Psoas muscle (tissue), 8 donors: ENCODE data around the gene TERB1. TPM values are rescaled to one million over a fixed set of nuclear protein-coding genes. Genes with fewer than 3 reads are reported as not detected.

ENCODE experiments used
- ATAC-seq, 4 donors: fragments of 200-7000 bp; cut with Tn5 transposase; one replicate each; pipeline ENCODE4 v1.9.1; 2020; ENCODE audit warnings: moderate library complexity in 3 of 4, mild to moderate bottlenecking in 2 of 4
- DNase-seq, 2 donors: peaks; one replicate each; pipeline ENCODE4 v3.0.0-alpha.2; 2020
- H3K27ac ChIP-seq: fragments of 200-600 bp; one replicate; pipeline ENCODE4 v1.8.0; 2022
- H3K27me3 ChIP-seq, 3 donors: fragments of 200-600 bp in 1 of 3; one replicate each; pipeline versions ENCODE4 v1.6.1 to v1.8.0; 2013 to 2022; ENCODE audit warnings: low read length in 2 of 3, mild to moderate bottlenecking in 2 of 3, moderate library complexity in 1 of 3; ENCODE audit not compliant: insufficient read depth in 3 of 3
- H3K36me3 ChIP-seq, 2 donors: fragments of 200-600 bp in 1 of 2; one replicate each; pipeline versions ENCODE4 v1.6.1 to v1.8.0; 2013 to 2022; ENCODE audit warnings: low read depth in 1 of 2, mild to moderate bottlenecking in 1 of 2, moderate library complexity in 1 of 2; ENCODE audit not compliant: insufficient read depth in 1 of 2
- H3K4me1 ChIP-seq: fragments of 200-600 bp; one replicate; pipeline ENCODE4 v1.8.0; 2022
- H3K4me3 ChIP-seq: fragments of 200-600 bp; one replicate; pipeline ENCODE4 v1.8.0; 2022; ENCODE audit warnings: mild to moderate bottlenecking
- H3K9me3 ChIP-seq: fragments of 200-600 bp; one replicate; pipeline ENCODE4 v1.8.0; 2022
- WGBS, 3 donors: extraction: QIAGEN DNeasy Blood & Tissue Kit; methylation state at CpG; one replicate each; pipeline versions ENCODE4 v1.1.6 to v1.1.7; 2013; 5-methylcytosine and 5-hydroxymethylcytosine counted together
- intact Hi-C, 2 donors: fragments of 100-400 bp; cut with DNase I; formaldehyde crosslinking; loops; one replicate each; pipeline versions ENCODE4 v1.11.0 to v1.14.2; 2022
- polyA plus RNA-seq, 3 donors: library from polyadenylated mRNA; stranded (reverse); fragments of 200-250 nt; gene quantifications; one replicate each; pipeline ENCODE4 v1.2.3, GENCODE V29; 2013
- total RNA-seq, 4 donors: library from RNA; stranded (reverse); fragmentation: NEBNext Ultra II Directional in 2 of 4; extraction: Animal tissue kit (Norgen Biotek cat#: 25700) in 2 of 4; gene quantifications; one replicate each; pipeline versions ENCODE4 v1.2.1 to v1.2.4, GENCODE V29; 2021 to 2023
- TF ChIP-seq, protein P1 (sequence below): fragments of 200-600 bp; IDR thresholded peaks from one replicate; pipeline ENCODE4 v1.8.0; 2022; ENCODE audit warnings: antibody characterized with exemption
- donor health status: healthy with polysubstance abuse.
- donor health status: DM: no; HTN: no; CAD: no; lungs with moderate emphysema.
- donor health status: Bipolar disorder and iron deficiency.
- donor health status: healthy.
- donor health status: DM: yes; HTN: yes; CAD: no.
- donor health status: DM: no; HTN: no; CAD: no.
- donor health status: DM: no; HTN: no; CAD: no.
- donor health status: DM: yes; HTN: yes; CAD: no.

Gene TERB1
- total and polyA plus RNA-seq, 7 donors, result 0.26 TPM; not detected in 6

DNA sequence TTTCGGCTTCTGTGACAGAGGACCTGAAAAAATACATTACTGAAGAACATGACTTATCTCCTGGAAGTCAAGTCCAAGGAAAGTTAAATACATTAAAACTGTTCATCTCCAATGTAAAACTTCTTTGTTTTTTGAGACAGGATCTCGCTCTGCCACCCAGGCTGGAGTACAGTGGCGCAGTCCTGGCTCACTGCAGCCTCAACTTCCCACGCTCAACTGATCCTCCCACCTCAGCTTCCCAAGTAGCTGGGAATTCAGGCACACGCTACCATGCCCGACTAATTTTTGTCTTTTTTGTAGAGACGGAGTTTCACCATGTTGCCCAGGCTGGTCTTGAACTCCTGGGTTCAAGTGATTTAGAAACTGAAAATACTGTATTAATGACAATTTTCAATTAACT is 9.7 kb upstream of the TERB1 start:
- DNase-seq, result no peak
- Histone ChIP-seq H3K9me3 (no peaks in the 10 kb centered on the region), H3K4me1 (no peaks in the 10 kb centered on the region), H3K27ac (no peak overlapping the region), H3K27me3 (no peaks in the 10 kb centered on the region), H3K4me3 (no peak overlapping the region), H3K36me3 (peaks cover 20 to 100% of the 10 kb centered on the region in 2 donors)
- intact Hi-C loops, result no loop called here
- no peak for ATAC-seq
- TF ChIP-seq, protein P1, sequence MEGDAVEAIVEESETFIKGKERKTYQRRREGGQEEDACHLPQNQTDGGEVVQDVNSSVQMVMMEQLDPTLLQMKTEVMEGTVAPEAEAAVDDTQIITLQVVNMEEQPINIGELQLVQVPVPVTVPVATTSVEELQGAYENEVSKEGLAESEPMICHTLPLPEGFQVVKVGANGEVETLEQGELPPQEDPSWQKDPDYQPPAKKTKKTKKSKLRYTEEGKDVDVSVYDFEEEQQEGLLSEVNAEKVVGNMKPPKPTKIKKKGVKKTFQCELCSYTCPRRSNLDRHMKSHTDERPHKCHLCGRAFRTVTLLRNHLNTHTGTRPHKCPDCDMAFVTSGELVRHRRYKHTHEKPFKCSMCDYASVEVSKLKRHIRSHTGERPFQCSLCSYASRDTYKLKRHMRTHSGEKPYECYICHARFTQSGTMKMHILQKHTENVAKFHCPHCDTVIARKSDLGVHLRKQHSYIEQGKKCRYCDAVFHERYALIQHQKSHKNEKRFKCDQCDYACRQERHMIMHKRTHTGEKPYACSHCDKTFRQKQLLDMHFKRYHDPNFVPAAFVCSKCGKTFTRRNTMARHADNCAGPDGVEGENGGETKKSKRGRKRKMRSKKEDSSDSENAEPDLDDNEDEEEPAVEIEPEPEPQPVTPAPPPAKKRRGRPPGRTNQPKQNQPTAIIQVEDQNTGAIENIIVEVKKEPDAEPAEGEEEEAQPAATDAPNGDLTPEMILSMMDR, result no peak
- 96 to 98% (median 97%) methylated on average over 7 of the region's 7 CpGs for WGBS, 3 donors

GRCh38 chr16:66810391-66810790 is 9.0 kb upstream of the TERB1 start:
- no peaks in the 10 kb centered on the region for H3K27me3 ChIP-seq
- H3K27ac ChIP-seq, result no peak overlapping the region
- H3K36me3 ChIP-seq, result peaks cover 21 to 100% of the 10 kb centered on the region in 2 donors
- intact Hi-C loops, result no loop called here
- H3K9me3 ChIP-seq, result no peaks in the 10 kb centered on the region
- ATAC-seq (no peak), DNase-seq (no peak)
- WGBS, 3 donors, result 89 to 92% (median 91%) methylated on average over 4 of the region's 4 CpGs
- H3K4me3 ChIP-seq, result no peak overlapping the region
- TF ChIP-seq, protein P1, result no peak
- no peaks in the 10 kb centered on the region for H3K4me1 ChIP-seq

DNA sequence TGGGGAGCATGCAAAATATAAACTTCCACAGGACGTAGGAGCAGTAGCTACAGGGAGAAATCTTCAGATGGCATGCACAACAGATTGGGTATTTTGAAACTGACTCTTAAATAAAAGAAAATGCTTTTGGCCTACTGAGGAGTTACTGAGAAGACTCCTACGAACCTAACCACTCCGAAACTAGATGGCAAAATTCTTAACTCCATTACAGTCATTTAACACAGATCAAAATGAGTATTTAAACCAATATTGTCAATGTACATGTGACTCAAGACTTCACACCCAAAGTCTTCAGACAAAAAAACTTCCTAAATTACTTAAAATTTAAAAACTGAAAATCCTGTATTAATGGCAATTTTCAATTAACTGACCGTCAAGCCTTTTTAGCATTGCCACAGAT is 8.4 kb upstream of the TERB1 start:
- no peaks in the 10 kb centered on the region for H3K4me1 ChIP-seq
- H3K27ac ChIP-seq, result no peak overlapping the region
- intact Hi-C loops, result no loop called here
- ATAC-seq (no peak), DNase-seq (no peak)
- TF ChIP-seq, protein P1, result no peak
- H3K9me3 ChIP-seq, result no peaks in the 10 kb centered on the region
- no peaks in the 10 kb centered on the region for H3K27me3 ChIP-seq
- WGBS, 3 donors, result 91 to 97% (median 95%) methylated on average over 4 of the region's 4 CpGs
- peaks cover 25 to 100% of the 10 kb centered on the region in 2 donors for H3K36me3 ChIP-seq
- no peak overlapping the region for H3K4me3 ChIP-seq

- no peaks in the 10 kb centered on the region for H3K27me3 ChIP-seq
- TF ChIP-seq, protein P1, result no peak
- WGBS, 3 donors, result 92 to 96% (median 92%) methylated on average over 5 of the region's 5 CpGs
- no peak overlapping the region for H3K4me3 ChIP-seq
- no peaks in the 10 kb centered on the region for H3K9me3 ChIP-seq
- intact Hi-C loops, result loop anchor here in 1 of 2 donors (5.0 kb wide), 1 partner anchor 70 kb away; no protein-coding TSS in a partner anchor
- no peak overlapping the region for H3K27ac ChIP-seq
- ATAC-seq (no peak), DNase-seq (no peak)
- peaks cover 15 to 60% of the 10 kb centered on the region in 2 donors for H3K36me3 ChIP-seq
- H3K4me1 ChIP-seq, result no peaks in the 10 kb centered on the region
Measured at GRCh38 chr16:66802159-66802558, 775 bp upstream of the TERB1 start.

DNA sequence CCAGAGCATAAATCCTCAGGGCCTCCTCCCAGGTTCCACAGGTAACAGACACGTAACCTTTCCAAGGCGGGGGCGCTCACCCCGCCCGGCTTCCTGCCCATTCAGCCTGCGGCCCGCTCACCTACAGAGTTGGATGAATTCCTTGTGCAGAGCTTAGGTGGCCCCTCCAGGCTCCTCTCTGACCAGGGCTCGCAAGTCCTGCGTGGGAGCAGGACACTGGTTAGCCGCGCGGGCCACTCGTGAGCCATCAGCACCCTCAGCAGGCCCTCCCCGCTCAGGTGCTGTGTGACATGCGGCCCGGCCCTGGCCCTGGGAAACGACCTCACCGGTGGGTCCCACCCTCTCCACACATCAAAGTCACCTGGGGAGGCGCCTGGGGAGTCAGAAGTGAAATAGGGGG is 528 bp downstream of the TERB1 start:
- intact Hi-C loops, result loop anchor here in 1 of 2 donors (5.0 kb wide), 1 partner anchor 69 kb away; no protein-coding TSS in a partner anchor
- Histone ChIP-seq H3K9me3 (no peaks in the 10 kb centered on the region), H3K4me3 (no peak overlapping the region), H3K27me3 (no peaks in the 10 kb centered on the region), H3K36me3 (peaks cover 11 to 47% of the 10 kb centered on the region in 2 donors), H3K27ac (no peak overlapping the region), H3K4me1 (no peaks in the 10 kb centered on the region)
- TF ChIP-seq, protein P1, result no peak
- 92 to 94% (median 93%) methylated on average over 19 of the region's 19 CpGs for WGBS, 3 donors
- DNase-seq (no peak), ATAC-seq (peak in 1 of 4 donors; percentile 25)
